Inflammatory macrophage treated with lipopolysaccharide for 1 hour (primary cell): Measurements from ENCODE around the gene JPH2.
"Not testable (repeated sequence)": the region's sequence is repeated elsewhere in the genome, so short reads cannot be mapped to it uniquely, and the experiment has no call there.

Source experiments
- DNase-seq, 2 donors: peaks; one replicate each; pipeline ENCODE4 v3.0.0-alpha.2; 2020 to 2022

The JPH2 gene

DNA sequence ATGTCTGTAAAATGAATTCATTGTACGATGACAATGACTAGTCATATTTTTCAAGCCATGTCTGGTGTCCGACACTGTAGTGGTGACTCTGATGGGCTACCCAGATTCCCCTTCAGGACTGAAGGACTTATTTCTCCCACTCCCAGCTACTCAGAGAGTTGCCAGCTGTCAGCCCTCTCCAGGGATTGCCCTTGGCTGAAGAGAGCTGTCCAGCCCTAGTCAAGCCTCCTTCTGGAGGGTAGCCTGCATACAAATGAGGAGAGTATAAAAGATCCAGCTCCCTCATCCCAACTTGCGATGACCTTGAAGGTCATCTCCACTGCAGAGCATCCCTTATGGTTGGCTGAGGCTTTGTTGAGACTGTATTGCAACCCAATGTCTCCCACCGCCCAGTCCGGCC lies 29.9 kb downstream of the JPH2 start:
- no peak for DNase-seq

DNA sequence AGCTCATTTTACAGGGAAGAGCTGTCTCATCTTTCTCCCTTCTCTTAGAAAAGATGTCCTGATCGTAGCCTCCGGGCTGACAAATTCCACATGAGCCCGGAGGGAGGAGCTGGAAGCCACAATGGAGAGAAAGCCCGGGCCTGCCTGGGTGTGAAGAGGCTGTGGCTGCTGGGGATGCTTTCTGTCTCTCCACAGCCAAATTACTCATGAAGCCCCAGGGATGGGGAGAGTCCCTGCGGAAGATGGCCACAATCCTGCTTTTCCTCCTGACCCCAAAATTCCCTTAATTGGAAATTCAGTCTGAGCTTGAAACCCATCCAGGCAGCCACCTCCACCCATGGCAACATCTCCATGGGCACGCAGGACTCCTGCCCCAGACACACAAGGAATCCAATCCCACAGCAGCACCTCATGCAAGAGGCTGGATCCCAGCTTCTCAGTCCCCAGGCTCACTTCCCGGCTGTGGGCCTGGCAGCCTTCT lies 32.4 kb downstream of the JPH2 start:
- no peak for DNase-seq

DNA sequence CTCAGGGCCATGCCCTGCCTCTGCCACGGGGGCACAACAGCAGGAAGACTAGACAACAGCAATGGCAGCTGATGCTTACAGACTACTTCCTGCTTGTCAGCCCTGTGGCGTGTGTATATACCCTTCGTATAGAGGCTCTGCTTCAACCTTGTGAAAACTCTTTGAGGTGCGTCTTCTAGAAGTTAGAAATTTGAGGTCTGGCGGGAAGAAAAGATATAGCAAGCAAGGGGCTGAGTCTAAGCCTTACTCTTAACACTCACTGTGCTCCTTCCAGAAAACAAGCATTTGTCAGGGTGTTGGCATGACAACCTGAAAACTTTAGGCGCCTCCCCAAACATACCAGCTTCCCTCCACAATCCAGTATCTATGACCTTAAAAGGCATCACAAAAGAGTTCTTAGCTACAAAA lies 33.3 kb downstream of the JPH2 start:
- no peak for DNase-seq

DNA sequence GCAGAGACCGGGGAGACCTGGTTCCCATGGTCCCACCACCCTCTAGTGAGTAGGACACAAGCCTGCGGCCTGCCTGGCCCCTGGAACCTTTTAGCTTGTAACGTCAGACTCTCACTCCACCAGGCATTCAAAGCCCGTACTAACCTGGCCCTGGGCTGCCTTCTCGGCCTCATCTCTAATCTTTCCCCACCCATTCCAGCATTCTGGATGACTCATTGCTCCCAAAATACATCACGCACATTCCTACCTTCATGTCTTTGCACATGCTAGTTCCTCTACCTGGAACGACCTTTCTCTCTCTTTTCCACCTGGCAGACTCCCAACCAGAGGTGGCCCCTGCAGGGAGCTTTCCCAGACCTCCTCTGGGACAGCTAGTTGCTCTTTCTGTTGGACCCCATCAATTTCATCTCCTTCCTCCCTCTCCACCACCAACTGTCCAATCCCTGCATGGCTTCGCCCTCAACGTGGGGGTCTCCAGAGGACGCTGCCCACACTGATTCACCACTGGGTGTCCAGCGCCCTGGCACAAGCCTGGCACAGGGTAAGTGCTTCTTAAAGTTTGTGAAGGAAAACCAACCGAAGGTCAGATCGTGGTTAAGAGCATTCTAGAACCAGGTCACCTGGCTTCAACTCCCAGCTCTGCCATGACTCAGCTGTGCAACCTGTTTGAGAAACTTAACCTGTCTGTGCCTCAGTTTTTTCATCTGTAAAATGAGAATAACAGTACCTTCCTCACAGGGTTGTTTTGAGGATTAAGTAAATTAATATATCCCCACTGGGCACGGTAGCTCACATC lies 35.2 kb downstream of the JPH2 start:
- DNase-seq, result no peak

DNA sequence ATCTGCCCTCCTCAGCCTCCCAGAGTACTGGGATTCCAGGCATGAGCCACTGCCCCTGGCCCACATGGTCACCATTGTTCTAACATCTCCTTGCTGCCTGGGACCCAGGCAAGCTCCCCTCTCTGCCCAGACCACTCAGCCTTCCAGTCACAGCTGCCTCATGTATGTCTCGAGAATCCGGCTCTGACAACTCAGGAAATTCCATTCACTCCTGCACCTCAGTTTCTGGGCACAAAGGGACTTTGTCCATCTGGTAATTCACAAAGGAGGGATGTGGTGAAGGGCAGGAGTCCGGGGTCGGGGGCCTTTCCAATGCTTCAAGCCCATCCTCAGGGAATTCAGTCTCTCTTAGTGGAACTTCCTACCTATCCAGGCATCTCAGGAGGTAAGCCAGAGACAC lies 40.7 kb downstream of the JPH2 start:
- no peak for DNase-seq

DNA sequence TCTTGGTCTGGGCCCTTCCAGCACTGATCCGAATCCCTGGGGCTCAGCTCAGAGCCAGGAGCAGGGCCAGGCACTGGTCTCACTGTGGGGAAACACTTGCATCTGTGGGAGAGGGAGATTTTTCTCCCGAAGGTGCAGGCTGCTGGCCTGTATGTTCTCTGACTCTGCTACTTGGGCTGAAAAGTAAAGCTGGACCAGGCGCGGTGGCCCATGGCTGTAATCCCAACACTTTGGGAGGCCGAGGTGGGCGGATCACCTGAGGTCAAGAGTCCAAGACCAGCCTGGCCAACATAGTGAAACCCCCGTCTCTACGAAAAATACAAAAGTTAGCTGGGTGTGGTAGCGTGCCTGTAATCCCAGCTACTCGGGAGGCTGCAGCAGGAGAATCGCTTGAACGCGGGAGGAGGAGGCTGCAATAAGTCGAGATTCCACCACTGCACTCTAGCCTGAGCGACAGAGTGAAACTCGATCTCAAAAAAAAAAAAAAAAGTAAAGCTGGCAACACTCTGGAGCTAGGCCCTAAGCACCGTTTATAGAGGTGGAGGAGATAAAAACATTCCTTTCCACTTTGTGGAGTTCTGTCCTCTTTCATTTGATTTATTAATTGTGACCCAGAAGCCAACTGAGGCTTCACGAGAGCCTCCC lies 41.7 kb downstream of the JPH2 start:
- DNase-seq, result no peak

DNA sequence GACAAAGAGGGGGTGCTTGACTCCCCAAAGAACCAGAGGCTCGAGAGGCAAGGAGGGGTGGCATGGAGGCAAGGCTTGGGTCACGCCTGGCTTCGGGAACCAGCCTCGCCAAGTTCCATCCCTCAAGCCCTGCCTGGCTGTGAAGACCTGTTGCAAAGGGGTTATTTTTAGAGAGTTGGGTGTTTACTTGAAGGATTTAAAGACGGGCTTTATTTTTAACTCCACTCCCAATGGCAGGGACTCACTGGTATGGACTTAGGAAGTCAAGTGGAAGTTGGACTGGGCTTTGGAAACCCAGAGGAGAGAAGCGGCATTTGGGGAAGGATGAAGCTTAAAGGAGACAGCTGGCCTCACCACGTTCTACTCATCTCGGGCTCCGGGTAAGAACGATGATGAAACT lies 43.1 kb downstream of the JPH2 start:
- DNase-seq, result no peak

DNA sequence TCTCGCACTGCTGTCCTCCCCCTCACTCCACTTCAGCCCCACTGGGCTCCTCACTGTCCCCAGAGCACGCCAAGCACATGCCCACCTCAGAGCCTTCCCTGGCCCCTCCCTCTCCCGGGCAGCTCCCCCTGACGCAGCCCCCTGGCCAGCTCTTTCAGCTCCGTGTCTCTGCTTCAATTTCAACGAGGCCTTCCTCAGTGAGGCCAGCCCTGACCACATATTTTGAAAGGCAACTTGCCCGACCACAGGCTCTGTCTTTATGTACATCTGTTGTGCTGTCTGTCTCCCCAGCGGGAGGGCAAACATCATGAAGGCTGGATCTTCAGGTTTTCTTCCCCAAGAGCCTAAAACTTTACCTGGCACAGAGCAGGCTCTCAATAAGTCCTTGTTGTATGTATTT lies 44.6 kb downstream of the JPH2 start:
- DNase-seq, result no peak

DNA sequence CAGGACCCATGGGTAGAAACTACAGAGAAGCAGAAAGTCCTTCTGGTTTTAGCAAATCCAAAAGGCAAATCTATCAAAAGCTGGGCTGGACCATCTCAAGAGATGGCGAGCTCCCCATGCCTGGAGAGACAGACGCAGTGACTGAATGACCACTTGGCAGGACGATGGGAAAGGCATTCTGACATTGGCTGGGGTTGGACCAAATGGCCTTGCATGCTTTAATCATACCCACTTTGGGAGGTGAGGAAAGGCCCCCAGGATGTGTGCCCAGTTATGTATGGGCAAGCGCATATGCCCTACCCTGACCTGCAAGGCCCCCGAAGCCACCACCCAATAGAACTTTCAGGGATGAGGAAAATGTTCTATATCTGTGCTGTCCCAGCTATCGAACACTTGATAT lies 45.1 kb downstream of the JPH2 start:
- DNase-seq, result no peak

DNA sequence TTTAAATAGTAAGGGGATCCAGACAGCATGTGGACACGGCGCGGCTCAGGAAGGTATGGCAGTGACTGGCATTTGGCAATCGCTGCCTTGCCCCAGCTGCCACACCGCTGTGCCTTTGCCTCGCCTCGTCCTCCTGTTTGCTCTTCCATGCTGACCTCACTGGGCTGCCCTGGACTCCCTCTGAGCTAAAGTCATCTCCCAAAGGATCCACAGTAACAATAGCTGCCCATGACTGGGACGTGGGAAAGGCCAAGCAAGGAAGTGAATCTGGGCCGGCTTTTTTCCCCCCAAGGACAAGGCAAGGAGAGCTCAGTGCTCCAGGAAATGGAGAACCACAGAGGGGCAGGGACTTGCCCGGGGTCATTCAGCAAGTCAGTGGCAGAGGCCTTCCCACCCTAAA lies 48.1 kb downstream of the JPH2 start:
- no peak for DNase-seq

DNA sequence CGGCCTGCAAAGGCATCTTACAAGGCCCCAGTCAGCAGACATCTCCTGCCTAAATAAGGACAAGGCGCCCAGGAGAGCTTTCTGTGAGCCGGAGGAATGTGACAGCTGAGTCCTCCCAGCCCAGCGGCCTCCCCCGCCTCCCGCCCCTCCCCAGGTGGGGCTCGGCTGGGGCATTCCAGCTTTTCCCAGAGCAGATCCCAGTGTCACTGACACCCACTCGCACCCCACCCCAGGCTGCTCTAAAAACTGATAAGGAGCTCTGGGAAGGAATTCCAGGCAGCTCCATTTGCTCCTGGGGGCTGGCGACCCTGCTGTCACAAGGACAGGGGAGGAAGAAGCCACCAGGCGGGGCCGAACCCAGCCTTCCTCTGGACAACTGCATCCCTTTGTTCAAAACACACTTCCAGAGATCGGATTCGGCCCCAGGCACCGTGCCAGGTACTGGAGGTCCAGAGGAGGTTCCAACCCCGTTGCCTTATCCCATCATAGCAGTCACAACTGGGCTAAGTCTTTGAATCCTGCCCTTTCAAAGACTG lies 49.7 kb downstream of the JPH2 start:
- no peak for DNase-seq

DNA sequence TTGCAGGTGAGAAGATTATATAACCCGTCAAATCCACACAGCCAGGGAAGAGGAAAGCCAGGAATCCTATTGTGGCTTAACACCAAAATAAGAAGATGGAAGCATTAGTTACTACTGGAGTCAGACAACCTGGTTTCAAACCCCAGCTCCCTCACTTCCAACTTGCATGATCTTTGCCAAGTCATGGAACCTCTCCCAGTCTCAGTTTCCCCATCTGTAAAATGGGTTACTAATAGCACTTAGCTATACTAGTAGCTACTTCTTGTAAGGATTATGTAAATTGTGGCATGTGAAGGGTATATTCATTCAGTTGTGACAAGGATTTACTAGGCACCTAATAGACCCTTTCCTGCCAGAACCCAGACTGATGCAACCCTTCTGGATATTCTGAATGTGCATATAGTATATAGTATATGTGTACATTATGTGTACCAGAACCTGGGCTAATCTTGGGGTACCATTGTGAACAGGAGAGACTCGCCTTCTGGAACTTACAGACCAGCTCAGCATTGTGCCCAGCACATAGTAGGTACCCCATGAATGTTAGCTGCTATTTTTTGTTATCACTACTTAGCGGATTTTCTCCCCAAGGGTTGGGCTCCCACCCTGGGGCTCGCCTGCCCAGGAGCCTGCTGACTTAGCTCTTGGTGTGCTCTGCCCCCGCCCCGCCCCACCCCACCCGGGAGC lies 50.3 kb downstream of the JPH2 start:
- DNase-seq, result no peak

DNA sequence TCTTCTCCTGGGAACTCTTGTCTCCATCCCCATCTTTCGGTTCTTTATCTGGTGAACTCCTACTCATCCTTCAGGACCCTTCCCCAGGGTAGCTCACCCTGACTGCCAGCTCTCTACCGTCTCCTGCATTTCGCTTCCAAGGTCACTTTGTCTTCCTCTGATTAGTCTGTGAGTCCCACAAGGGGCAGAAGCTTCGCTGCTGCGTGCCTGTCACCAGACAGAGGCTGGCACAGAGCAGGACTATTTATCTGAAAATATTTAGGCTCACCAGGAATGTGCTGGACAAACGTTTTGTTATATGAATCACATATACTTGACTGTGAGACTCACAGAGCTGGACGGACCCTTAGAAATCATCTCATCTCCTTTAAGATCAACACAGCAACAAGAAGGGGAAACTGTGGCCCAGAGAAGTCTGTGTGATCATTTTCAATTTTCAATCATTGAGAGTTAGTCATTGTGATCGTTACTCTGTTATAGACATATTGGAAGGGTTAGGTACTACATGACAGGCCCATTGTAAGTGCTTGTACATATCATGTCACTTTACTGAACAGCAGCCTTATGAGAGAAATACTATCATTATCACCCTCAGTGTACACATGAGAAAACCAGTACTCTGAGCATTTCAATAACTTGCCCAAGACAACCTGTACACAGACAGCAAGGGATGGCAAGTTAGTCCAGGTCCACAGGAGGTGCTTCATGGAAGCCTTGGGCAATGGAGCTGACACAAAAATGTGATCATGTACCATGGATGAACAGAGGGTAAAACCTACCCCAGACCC lies 51.4 kb downstream of the JPH2 start:
- DNase-seq, result no peak

DNA sequence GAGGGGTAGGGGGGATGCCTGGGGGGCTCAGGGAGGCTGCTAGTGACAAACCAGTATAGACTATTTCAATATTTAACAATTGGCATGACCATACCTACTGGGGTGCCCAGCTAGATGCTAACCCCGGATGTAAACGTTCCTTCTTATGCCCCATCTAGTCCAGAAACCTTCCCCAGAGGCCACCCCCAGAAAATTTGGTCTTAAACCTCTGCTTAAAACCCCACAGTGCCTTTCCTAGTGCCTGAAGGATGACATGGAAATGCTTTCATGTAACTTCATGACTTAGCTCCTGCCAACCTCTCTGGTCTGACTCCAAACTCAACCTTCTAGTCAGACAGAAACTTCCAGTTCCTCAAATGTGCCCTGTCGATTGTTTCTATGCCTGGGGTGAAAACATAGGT lies 52.0 kb downstream of the JPH2 start:
- DNase-seq, result no peak

DNA sequence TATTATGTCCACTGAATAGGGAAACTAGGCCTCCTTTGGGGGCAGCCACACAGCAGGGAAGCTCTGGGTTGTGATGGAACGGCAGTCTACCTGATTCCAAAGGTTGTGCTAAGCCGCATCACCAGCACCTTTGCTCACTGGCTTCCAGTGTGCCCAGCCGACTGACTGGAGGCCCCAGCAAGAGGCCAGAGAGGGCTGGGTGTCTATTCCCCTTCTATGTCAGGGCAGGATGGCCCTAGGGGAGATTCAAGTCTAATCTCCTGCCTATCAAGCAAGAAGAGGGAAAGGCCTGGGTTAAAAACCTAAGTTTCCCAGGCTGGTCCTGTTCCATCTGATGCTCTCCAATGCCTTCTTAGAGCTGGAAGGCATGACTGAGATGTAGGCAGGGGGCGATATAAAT lies 53.6 kb downstream of the JPH2 start:
- no peak for DNase-seq

DNA sequence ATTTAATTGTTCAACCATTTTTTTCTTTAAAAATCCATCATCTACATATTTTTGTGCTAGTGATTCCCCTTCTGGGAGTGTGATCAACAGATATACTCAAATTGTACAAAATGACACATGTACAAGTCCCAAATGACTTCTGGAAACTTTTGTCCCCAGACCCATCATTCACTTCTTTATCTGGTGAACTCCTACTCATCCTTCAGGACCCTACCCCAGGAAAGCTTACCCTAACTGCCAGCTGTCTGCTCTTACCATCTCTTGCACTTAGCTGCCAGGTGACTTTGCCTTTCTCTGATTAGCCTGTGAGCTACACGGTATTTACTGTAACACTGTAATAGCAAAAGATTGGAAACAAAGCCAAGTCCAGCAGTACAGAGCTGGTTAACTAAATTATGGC lies 55.3 kb downstream of the JPH2 start:
- DNase-seq, result no peak

DNA sequence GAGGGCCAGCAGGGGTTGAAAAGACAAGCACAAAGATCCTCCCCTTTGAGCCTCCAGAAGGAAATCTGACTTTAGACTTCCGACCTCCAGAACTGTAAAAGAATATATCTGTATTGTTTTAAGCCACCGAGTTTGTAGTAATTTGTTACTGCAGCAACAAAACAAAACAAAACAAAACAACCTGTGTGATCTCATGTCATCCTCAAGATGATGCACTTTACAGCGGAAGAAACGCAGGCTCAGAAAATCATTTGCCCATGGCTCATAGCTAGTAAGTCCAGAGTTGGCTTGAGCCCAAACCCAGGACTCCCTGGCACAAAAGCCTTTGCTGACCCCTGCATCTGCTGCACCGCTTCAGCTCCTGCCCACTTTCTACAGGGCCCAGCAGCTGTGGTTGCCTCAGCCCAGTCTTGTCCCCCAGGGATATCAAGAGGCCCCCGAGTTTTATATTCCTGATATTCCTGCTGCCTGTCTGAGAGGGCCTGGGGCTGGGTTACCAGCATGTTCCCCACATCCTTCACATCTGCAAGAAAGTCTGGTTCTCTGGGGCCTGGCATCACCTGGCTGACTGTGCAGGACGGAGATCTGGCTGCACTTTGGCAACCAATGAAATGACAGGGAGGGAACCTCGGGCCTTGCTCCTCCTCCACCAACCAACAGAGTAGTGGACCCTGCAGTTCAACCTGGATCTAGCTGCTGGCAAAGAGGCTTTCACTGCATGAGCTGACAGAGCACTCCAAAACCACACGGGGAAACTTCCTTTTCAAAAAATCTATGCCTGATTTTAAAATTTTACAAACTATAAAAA lies 56.9 kb downstream of the JPH2 start:
- DNase-seq, result no peak

DNA sequence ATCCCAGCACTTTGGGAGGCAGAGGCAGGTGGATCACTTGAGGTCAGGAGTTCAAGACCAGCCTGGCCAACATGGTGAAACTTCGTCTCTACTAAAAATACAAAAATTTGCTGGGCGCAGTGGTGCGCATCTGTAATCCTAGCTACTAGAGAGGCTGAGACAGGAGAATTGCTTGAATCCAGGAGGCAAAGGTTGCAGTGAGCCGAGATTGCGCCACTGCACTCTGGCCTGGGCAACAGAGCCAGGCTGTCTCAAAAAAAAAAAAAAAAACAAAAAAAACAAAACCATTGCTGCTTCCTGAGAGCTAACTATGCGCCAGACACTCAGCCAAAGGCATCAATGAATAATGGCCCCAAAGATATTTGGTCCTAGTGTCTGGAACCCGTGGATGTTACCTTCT lies 57.7 kb downstream of the JPH2 start:
- not testable (repeated sequence) for DNase-seq

DNA sequence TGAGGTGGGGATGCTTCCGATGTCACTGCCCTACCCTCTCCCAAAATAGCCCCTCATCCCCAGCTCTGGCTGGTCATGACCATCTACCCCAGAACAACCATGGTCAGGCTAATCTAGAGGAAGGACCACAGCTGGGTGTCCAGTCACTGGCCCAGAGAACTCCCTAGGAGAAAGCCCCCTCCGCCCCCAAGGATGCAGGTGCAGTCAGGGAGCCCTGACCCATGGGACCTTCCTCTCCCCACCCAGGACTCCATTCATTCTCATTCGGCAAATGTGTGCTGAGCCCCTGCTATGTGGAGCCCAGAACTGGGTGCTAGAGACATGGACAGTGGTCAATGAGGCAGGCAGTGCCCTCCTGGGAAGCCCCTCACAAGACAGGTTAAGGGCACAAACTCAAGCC lies 60.5 kb downstream of the JPH2 start:
- no peak for DNase-seq

DNA sequence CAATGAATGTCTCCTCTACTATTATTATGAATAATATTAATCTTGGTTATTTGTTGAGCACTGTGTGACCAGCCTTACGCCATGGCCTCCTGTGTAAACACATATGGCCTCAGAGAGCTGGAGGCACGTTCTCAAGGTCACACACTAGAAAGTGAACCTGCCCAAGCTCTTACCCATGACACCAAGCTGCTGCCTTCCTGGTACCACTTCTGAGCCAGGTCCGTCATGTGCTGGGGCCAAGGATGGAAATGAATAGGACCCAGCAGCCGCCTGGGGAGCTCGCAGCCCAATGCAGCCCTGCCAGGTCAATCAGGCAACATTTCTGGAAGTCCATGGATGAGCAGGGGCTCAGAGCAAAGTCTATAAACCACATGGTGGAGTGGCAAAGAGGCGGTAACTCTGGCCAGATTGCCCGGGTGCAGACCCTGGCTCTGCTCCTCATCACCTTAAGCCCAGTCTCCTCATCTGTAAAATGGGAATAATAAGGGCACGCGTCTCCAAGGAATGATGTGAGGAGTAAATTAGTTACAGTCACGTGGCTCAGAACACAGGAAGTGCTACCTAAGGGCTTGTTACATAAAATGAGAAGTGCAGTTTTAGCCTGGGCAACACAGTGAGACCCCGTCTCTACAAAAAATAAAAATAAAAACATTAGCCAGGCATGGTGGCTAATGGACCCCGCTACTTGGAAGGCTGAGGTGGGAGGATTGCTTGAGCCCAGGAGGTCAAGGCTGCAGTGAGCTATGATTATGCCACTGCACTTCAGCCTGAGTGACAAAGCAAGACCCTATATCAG lies 61.5 kb downstream of the JPH2 start:
- DNase-seq, result no peak

DNA sequence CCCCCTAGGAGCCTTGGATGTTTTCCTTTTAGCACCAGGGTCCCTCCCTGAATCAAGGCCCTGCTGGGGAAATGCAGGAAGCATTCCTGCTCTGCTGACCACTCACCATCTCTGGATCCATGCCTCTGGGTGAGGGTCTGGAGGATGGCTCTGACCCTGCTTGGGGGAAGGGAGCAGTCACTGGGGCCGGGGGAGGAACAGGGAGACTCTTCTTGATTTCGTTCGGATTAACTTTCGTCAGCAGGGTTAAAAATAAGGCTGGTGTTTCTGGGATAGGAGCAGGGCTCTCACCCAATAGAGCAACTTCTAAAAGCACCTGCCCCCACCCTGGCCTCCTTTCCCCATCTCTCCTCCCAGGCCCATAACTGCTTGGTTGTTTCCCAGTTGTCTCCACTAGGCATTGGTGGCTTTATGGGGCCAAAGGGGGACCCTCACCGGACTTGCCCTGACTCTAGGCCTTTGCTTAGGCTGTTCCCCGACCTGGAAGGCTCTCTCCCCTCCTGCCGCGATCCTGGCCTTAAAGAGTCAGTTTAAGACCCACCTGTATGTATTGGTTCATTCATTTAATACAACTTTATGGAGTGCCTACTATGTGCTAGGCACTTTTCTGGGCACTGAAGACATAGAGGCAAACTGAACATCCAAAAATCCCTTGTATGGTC lies 63.0 kb downstream of the JPH2 start:
- no peak for DNase-seq
